Measurements from ENCODE around the gene SPTLC2. TPM values are rescaled to one million over a fixed set of nuclear protein-coding genes. Genes with fewer than 3 reads are reported as not detected.
"Not testable (repeated sequence)": the region's sequence is repeated elsewhere in the genome, so short reads cannot be mapped to it uniquely, and the experiment has no call there.

SPTLC2 gene
- total and polyA plus RNA-seq, 5 donors from 2014 or later: 8.9 to 18.1 (median 10.1) TPM

DNA sequence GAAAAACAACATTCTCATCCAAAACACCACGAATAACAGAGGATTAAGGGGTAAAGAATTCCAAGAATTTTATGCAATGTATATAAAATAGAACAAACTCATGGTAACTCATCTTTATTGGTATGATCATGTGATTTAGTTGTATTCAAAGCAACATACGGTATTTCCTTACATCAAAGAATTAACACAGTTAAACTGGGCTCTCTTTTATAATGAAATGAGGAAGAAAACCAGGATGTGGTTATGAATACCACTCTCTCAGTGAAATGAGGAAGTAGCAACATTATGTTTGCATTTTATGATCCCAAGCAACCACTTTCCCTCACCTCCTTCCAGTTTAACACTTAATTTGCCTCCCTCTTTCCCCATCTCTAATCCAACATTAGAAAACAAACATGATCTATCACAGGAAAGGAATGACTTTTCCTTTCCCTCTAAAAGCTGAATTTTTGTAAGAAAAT lies 22.9 kb downstream of the SPTLC2 start:
- Mint-ChIP-seq H3K36me3 (peaks cover 26% of the 10 kb centered on the region), H3K4me3 (peak overlapping the region; percentile 38 to 74 (median 69)), H3K4me1 (peaks cover 26 to 73% (median 36%) of the 10 kb centered on the region in 4 donors), H3K27ac (peak overlapping the region; percentile 65 to 87 (median 86)), H3K9me3 (no peaks in the 10 kb centered on the region), H3K27me3 (no peaks in the 10 kb centered on the region)
- Histone ChIP-seq H3K36me3 (ENCODE audit: control insufficient read depth, insufficient read depth, low read length) (peaks cover 20% of the 10 kb centered on the region), H3K4me3 (ENCODE audit: low read depth, low read length) (peak overlapping the region; percentile 67), H3K27ac (ENCODE audit: insufficient read depth, low read length, poor library complexity, severe bottlenecking) (peak overlapping the region; percentile 63), H3K4me1 (ENCODE audit: control insufficient read depth, insufficient read depth, low read length, poor library complexity, severe bottlenecking) (peaks cover 24% of the 10 kb centered on the region), H3K9me3 (ENCODE audit: control insufficient read depth in 2 of 2, low read length in 2 of 2) (no peaks in the 10 kb centered on the region), H3K27me3 (ENCODE audit: control insufficient read depth, insufficient read depth, low read length) (no peaks in the 10 kb centered on the region)
- DNase-seq (peak in 2 of 3 donors; percentile 48 to 53), ATAC-seq (ENCODE audit: low read depth in 2 of 2) (peak; percentile 68 to 78)

DNA sequence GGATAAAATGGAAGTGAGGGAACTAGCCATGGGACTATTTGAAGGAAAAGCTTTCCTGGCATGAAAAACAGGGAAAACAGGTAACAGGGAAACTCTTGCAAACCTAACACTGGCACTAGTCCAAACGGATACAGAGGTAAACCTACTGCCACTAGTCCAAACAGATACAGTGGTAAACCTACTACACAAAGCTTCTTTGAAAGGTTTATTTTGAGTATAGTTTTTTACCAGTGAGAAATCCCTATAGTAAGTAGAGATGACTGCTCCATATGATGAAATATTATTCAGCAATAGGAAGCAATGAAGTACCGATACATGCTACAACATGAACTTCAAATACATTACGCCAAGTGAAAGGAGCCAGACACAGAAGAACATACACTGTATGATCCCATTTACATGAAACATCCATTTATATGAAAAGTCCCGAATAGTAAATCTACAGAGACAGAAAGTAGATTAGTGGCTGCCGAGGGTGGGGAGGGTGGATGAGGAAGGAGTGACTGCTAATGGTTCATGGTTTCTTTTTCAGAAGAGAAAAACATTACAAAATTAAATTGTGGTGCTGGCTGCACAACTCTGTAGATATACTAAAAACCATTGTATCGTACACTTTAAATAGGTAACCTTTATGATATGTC lies 25.5 kb downstream of the SPTLC2 start:
- no peaks in the 10 kb centered on the region for H3K9me3 ChIP-seq (ENCODE audit: control insufficient read depth in 2 of 2, low read length in 2 of 2)
- peaks cover 30% of the 10 kb centered on the region for H3K36me3 Mint-ChIP-seq
- no peaks in the 10 kb centered on the region for H3K27me3 Mint-ChIP-seq
- H3K27ac Mint-ChIP-seq: peak overlapping the region in 2 of 3 donors; percentile 77 to 82
- H3K27me3 ChIP-seq (ENCODE audit: control insufficient read depth, insufficient read depth, low read length): no peaks in the 10 kb centered on the region
- no peak overlapping the region for H3K27ac ChIP-seq (ENCODE audit: insufficient read depth, low read length, poor library complexity, severe bottlenecking)
- no peak overlapping the region for H3K4me3 Mint-ChIP-seq
- ATAC-seq (ENCODE audit: low read depth in 2 of 2) (peak in 1 of 2 donors; percentile 3), DNase-seq (peak in 1 of 3 donors; percentile 26)
- H3K9me3 Mint-ChIP-seq: no peaks in the 10 kb centered on the region
- H3K36me3 ChIP-seq (ENCODE audit: control insufficient read depth, insufficient read depth, low read length): peaks cover 12% of the 10 kb centered on the region
- H3K4me1 ChIP-seq (ENCODE audit: control insufficient read depth, insufficient read depth, low read length, poor library complexity, severe bottlenecking): peaks cover 23% of the 10 kb centered on the region
- H3K4me1 Mint-ChIP-seq: peaks cover 26 to 73% (median 39%) of the 10 kb centered on the region in 4 donors
- H3K4me3 ChIP-seq (ENCODE audit: low read depth, low read length): no peak overlapping the region

DNA sequence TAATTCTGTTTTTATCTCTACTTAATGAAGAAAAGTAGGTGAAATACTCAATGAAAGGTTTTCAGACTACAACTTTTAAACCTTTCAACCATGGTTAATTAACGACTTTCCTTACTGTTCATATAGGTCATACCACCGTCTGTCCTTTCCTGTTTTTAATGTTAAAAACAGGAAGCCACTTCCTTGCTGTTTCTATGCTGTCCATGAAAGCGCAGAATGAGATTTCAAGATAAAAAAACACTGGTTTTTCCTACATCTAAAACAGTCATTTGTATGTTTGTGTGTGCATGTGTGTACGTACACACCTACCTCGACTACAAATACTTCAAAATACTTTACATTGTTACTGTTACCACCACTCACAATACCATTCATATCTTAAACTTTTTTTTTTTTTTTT lies 27.3 kb downstream of the SPTLC2 start:
- ATAC-seq (ENCODE audit: low read depth in 2 of 2) (no peak), DNase-seq (no peak)
- Histone ChIP-seq H3K4me1 (ENCODE audit: control insufficient read depth, insufficient read depth, low read length, poor library complexity, severe bottlenecking) (peaks cover 21% of the 10 kb centered on the region), H3K36me3 (ENCODE audit: control insufficient read depth, insufficient read depth, low read length) (no peaks in the 10 kb centered on the region), H3K4me3 (ENCODE audit: low read depth, low read length) (peak overlapping the region; percentile 7), H3K27ac (ENCODE audit: insufficient read depth, low read length, poor library complexity, severe bottlenecking) (no peak overlapping the region), H3K9me3 (ENCODE audit: control insufficient read depth in 2 of 2, low read length in 2 of 2) (no peaks in the 10 kb centered on the region), H3K27me3 (ENCODE audit: control insufficient read depth, insufficient read depth, low read length) (no peaks in the 10 kb centered on the region)
- peaks cover 27 to 63% (median 37%) of the 10 kb centered on the region in 4 donors for H3K4me1 Mint-ChIP-seq
- peak overlapping the region in 1 of 4 donors; percentile 50 for H3K4me3 Mint-ChIP-seq
- no peaks in the 10 kb centered on the region for H3K9me3 Mint-ChIP-seq
- H3K27me3 Mint-ChIP-seq: no peaks in the 10 kb centered on the region
- H3K36me3 Mint-ChIP-seq: peaks cover 23% of the 10 kb centered on the region
- H3K27ac Mint-ChIP-seq: peak overlapping the region in 2 of 3 donors; percentile 47 to 69

DNA sequence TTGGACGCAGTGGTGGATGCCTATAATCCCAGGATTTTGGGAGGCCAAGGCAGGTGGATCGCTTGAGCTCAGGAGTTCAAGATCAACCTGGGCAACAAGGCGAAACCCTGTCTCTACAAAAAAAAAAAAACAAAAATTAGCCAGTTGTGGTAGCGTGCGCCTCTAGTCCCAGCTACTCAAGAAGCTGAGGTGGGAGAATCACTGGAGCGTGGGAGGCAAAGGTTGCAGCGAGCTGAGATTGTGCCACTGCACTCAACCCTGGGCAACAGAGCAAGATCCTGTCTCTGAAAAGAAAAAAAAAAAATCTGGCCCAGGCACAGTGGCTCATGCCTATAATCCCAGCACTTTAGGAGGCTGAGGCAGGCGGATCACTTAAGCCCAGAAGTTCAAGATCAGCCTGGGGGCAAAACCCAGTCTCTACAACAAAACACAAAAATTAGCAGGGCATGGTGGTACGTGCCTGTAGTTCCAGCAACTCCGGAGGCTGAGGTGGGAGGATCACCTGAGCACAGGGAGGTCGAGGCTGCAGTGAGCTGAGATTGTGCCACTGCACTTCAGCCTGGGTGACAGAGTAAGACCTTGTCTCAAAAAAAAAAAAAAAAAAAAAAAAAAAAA lies 27.9 kb downstream of the SPTLC2 start:
- H3K27ac Mint-ChIP-seq: peak overlapping the region in 2 of 3 donors; percentile 32 to 47
- H3K9me3 ChIP-seq (ENCODE audit: control insufficient read depth in 2 of 2, low read length in 2 of 2); ATAC-seq (ENCODE audit: low read depth in 2 of 2); H3K27ac ChIP-seq (ENCODE audit: insufficient read depth, low read length, poor library complexity, severe bottlenecking); H3K36me3 ChIP-seq (ENCODE audit: control insufficient read depth, insufficient read depth, low read length); H3K27me3 ChIP-seq (ENCODE audit: control insufficient read depth, insufficient read depth, low read length); H3K4me3 Mint-ChIP-seq; H3K9me3 Mint-ChIP-seq; H3K27me3 Mint-ChIP-seq; H3K4me3 ChIP-seq (ENCODE audit: low read depth, low read length); DNase-seq: not testable (repeated sequence)
- peaks cover 21% of the 10 kb centered on the region for H3K36me3 Mint-ChIP-seq
- peaks cover 16% of the 10 kb centered on the region for H3K4me1 ChIP-seq (ENCODE audit: control insufficient read depth, insufficient read depth, low read length, poor library complexity, severe bottlenecking)
- H3K4me1 Mint-ChIP-seq: peaks cover 22 to 58% (median 33%) of the 10 kb centered on the region in 4 donors

DNA sequence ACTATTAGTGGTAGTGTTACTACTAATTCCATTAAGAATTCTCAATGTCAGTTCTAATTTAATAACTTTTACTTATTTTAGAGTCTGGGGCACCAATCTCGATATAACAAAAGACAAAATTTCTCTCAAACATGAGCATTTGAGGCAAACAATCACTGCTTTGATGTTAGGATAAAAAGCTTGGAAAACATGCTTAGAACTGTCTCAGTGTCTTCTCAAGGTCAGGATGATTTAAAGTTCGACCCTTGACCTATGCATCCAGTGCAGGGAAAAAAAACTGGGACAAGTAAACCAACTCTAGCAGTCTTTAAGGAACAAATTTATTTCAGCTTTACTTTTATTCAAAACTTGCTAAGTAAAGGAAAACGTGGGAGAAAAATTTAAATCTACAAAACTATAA lies 31.1 kb downstream of the SPTLC2 start:
- Histone ChIP-seq H3K4me1 (ENCODE audit: control insufficient read depth, insufficient read depth, low read length, poor library complexity, severe bottlenecking) (peaks cover 23% of the 10 kb centered on the region), H3K4me3 (ENCODE audit: low read depth, low read length) (no peak overlapping the region), H3K27ac (ENCODE audit: insufficient read depth, low read length, poor library complexity, severe bottlenecking) (no peak overlapping the region), H3K36me3 (ENCODE audit: control insufficient read depth, insufficient read depth, low read length) (no peaks in the 10 kb centered on the region), H3K27me3 (ENCODE audit: control insufficient read depth, insufficient read depth, low read length) (no peaks in the 10 kb centered on the region), H3K9me3 (ENCODE audit: control insufficient read depth in 2 of 2, low read length in 2 of 2) (no peaks in the 10 kb centered on the region)
- no peaks in the 10 kb centered on the region for H3K27me3 Mint-ChIP-seq
- peaks cover 33 to 59% (median 38%) of the 10 kb centered on the region in 4 donors for H3K4me1 Mint-ChIP-seq
- peaks cover 16% of the 10 kb centered on the region for H3K36me3 Mint-ChIP-seq
- H3K4me3 Mint-ChIP-seq: no peak overlapping the region
- DNase-seq (no peak), ATAC-seq (ENCODE audit: low read depth in 2 of 2) (no peak)
- no peak overlapping the region for H3K27ac Mint-ChIP-seq
- no peaks in the 10 kb centered on the region for H3K9me3 Mint-ChIP-seq

DNA sequence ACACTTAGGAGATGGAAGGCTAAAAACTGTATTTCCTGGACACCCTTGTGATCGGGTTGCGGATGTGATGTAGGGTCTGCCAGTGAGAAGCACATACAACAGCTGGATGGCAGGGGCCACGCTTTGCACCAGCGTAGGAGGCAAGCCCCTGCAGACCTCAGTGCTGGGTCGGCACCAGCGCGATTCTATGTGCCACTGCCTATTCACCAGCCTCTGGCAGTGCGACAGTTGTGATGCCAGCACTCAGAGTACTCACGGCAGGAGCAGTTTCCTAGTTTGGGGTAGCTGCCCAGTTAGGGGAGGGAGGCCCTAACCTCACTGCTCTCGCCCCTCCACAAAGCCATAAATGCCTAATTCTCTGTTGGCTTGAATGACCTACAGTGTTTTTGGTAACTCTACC lies 31.6 kb downstream of the SPTLC2 start:
- DNase-seq (no peak), ATAC-seq (ENCODE audit: low read depth in 2 of 2) (no peak)
- no peaks in the 10 kb centered on the region for H3K9me3 Mint-ChIP-seq
- Histone ChIP-seq H3K27ac (ENCODE audit: insufficient read depth, low read length, poor library complexity, severe bottlenecking) (no peak overlapping the region), H3K4me3 (ENCODE audit: low read depth, low read length) (no peak overlapping the region), H3K4me1 (ENCODE audit: control insufficient read depth, insufficient read depth, low read length, poor library complexity, severe bottlenecking) (peaks cover 23% of the 10 kb centered on the region), H3K36me3 (ENCODE audit: control insufficient read depth, insufficient read depth, low read length) (no peaks in the 10 kb centered on the region), H3K27me3 (ENCODE audit: control insufficient read depth, insufficient read depth, low read length) (no peaks in the 10 kb centered on the region), H3K9me3 (ENCODE audit: control insufficient read depth in 2 of 2, low read length in 2 of 2) (no peaks in the 10 kb centered on the region)
- H3K27me3 Mint-ChIP-seq: no peaks in the 10 kb centered on the region
- no peak overlapping the region for H3K27ac Mint-ChIP-seq
- H3K4me1 Mint-ChIP-seq: peaks cover 32 to 56% (median 36%) of the 10 kb centered on the region in 4 donors
- H3K4me3 Mint-ChIP-seq: peak overlapping the region in 1 of 4 donors; percentile 45
- H3K36me3 Mint-ChIP-seq: peaks cover 16% of the 10 kb centered on the region

DNA sequence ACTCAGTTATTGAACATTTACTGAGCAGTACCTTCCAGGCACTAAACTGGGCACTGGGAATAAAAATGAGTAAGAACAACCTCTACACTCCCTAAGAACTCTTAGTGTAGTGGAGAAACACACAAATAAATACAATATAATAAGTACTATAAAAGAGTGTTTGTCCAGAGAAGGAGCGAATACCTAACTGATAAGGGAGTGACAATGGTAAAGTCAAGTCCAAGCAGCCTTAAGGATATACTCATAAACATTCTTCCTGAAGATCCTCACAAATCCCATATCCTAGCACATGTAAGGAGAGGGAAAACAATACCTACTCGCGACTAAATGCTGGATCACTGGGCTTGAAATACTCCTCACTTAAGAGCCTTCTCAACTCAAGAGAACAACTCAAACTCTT lies 32.8 kb downstream of the SPTLC2 start:
- H3K4me3 ChIP-seq (ENCODE audit: low read depth, low read length): no peak overlapping the region
- Mint-ChIP-seq H3K36me3 (peaks cover 16% of the 10 kb centered on the region), H3K4me3 (no peak overlapping the region), H3K27me3 (no peaks in the 10 kb centered on the region), H3K9me3 (no peaks in the 10 kb centered on the region), H3K27ac (peak overlapping the region in 1 of 3 donors; percentile 22), H3K4me1 (peaks cover 31 to 50% (median 34%) of the 10 kb centered on the region in 4 donors)
- no peaks in the 10 kb centered on the region for H3K9me3 ChIP-seq (ENCODE audit: control insufficient read depth in 2 of 2, low read length in 2 of 2)
- peaks cover 14% of the 10 kb centered on the region for H3K4me1 ChIP-seq (ENCODE audit: control insufficient read depth, insufficient read depth, low read length, poor library complexity, severe bottlenecking)
- no peak overlapping the region for H3K27ac ChIP-seq (ENCODE audit: insufficient read depth, low read length, poor library complexity, severe bottlenecking)
- H3K27me3 ChIP-seq (ENCODE audit: control insufficient read depth, insufficient read depth, low read length): no peaks in the 10 kb centered on the region
- DNase-seq (no peak), ATAC-seq (ENCODE audit: low read depth in 2 of 2) (no peak)
- no peaks in the 10 kb centered on the region for H3K36me3 ChIP-seq (ENCODE audit: control insufficient read depth, insufficient read depth, low read length)

All from CD4-positive, CD25-positive, alpha-beta regulatory T cell (primary cell).